GM20000 (cell line): ENCODE data around the gene BBS9.

Experiments
- DNase-seq: peaks from one replicate; pipeline ENCODE4 v3.0.0; 2012; ENCODE audit warnings: low spot score
- TF ChIP-seq, protein P1 (sequence below): IDR thresholded peaks from 2 replicates; pipeline ENCODE4 v1.5.1; 2012; ENCODE audit warnings: mild to moderate bottlenecking, control low read depth; ENCODE audit errors: extremely low read depth, missing control alignments

Gene BBS9

DNA sequence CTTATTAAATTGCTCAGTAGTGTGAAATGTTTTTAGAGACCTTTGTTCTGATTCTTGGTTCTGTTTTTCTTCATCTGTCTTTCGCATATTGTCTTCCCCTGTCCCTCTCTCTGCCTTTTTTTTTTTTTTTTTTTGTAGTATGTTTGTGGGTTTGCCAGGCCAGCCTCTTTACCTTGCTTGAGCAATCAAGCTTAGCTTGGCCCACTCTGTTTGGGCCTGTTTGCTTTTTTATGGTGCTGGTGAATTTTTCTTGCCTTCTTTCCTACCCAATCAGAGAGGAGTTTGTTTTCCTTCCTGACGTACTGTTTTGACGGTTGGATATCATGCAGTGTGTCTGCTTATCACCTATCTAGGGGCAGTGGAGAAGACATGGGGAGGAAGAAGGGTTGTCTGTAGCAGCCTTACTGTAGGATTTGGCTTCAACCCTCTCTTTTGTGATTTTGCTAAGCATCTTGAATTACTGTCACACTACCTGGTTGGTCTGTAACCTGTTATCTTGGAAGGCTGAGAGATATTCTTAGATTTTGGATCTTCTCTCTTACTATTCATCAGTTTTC lies 64.0 kb downstream of the BBS9 start:
- TF ChIP-seq, protein P1, sequence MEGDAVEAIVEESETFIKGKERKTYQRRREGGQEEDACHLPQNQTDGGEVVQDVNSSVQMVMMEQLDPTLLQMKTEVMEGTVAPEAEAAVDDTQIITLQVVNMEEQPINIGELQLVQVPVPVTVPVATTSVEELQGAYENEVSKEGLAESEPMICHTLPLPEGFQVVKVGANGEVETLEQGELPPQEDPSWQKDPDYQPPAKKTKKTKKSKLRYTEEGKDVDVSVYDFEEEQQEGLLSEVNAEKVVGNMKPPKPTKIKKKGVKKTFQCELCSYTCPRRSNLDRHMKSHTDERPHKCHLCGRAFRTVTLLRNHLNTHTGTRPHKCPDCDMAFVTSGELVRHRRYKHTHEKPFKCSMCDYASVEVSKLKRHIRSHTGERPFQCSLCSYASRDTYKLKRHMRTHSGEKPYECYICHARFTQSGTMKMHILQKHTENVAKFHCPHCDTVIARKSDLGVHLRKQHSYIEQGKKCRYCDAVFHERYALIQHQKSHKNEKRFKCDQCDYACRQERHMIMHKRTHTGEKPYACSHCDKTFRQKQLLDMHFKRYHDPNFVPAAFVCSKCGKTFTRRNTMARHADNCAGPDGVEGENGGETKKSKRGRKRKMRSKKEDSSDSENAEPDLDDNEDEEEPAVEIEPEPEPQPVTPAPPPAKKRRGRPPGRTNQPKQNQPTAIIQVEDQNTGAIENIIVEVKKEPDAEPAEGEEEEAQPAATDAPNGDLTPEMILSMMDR = no peak
- no peak for DNase-seq

DNA sequence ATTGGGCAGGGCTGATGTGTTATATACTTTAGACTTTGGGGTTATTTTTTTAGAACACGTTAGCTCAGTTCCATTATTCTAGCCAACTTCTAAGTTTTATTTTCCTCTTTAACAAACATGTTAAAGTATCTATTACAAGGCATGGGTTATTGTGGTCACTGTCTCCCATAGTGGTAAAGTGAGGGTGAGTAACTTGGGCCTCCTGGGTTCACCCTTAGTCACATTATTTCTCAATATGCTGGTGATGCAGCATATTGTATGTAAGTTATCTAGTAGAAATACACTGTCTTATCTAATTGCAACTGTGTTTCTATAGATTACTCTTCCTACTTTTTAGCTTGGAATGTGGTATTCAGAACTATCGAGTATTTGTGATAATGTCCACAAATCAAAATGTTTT lies 65.9 kb downstream of the BBS9 start:
- no peak for DNase-seq
- TF ChIP-seq, protein P1 = no peak

DNA sequence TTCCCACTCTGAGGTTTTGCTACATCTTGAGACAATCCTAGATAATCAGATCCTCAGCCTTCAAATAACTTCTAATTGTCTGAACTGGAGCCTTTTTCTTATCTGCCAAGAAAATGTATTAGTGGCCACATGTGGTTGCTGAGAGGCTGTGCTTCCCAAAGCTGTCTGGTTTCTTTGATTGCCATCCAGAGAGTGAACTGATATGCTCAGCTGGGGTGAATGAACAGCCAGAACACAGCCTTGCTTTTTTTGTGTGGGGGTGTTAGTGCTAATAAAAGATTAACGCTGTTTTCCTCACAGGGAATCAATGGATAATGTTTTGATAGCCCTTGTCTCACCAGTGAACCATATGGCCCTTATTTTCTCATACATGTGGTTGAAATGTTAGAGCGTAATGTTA lies 66.9 kb downstream of the BBS9 start:
- TF ChIP-seq, protein P1 = no peak
- no peak for DNase-seq

DNA sequence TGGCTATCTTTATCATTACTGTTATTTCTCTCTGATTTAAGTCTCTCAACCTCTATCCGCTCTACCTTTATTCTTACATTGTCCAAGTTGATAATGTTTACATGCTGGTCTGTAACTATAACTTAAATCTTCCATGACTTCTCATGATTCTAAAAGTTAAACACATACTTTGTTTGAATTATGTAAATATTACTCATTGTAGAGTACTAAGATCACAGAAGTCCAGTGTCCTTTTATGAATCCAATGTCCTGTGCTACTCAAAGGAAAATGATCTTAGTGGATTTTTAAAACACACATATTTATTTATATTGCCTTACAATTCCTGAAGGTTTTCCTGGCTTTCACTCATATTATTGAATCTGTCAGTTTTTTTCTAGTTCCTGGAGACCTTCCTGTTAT lies 70.9 kb downstream of the BBS9 start:
- TF ChIP-seq, protein P1 = no peak
- DNase-seq = no peak

DNA sequence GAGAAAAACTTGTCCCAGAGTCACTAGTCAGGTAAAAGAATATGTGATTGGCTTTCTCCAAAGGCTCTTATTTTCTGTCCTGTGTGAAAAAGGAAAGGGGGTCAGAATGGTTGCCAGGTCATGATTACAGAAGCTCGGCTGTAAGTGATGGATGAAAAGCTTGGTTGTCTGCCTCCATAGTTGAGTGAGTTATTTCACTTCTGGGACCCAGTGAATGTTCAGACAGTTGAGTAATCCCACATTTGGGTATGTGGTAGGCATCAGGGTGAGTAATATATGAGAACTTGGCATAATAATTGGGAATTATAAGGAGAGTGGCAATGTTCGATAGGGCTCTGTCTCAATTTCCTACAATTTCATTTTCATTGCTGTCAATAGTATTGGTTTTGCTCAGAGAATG lies 72.5 kb downstream of the BBS9 start:
- DNase-seq = no peak
- TF ChIP-seq, protein P1 = no peak

DNA sequence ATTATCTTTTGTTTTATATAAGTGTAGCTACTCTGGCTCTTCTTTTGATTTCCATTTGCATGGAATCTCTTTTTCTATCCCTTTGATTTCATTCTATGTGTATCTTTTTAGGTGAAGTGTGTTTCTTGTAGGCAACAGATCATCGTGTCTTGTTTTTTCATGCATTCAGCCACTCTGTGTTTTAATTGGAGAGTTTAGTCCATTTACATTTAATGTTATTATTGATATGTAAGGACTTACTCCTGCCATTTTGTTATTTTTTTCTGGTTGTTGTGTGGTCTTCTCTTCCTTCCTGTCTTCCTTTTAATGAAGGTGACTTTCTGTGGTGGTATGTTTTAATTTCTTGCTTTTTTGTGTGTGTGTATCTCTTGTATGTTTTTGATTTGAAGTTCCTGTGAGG lies 81.6 kb downstream of the BBS9 start:
- no peak for DNase-seq
- TF ChIP-seq, protein P1 = no peak

DNA sequence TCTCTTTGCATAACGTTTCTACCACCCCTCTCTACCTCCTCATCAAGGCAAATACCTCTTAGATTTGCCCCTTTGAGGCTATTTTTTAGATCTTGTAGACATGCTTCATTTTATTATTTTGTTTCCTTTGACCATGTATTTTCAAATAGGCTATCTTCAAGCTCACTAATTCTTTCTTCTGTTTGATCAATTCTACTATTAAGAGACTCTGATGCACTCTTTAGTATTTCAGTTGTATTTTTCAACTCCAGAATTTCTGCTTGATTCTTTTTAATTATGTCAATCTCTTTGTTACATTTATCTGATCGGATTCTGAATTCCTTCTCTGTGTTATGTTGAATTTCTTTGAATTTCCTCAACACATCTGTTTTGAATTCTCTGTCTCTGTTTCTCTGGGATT lies 82.8 kb downstream of the BBS9 start:
- DNase-seq = no peak
- TF ChIP-seq, protein P1 = no peak
